ENCODE results near the gene TEX264. TPM values are rescaled to one million over a fixed set of nuclear protein-coding genes. Genes with fewer than 3 reads are reported as not detected.

Gene TEX264
- total RNA-seq, 1 donor from 2014 or later: 34.7 TPM

GRCh38 chr3:51671734-51672475 is 853 bp downstream of the TEX264 start:
- peak; percentile 87 for DNase-seq
- intact Hi-C loops (cut with DNase I): no loop called here

GRCh38 chr3:51673181-51673801 is 2.2 kb downstream of the TEX264 start:
- DNase-seq (no peak), ATAC-seq (ENCODE audit: poor library complexity) (no peak)
- intact Hi-C loops (cut with DNase I): no loop called here

More at GRCh38 chr3:51671734-51672475, 853 bp downstream of the TEX264 start:
- peak; percentile 78 for ATAC-seq (ENCODE audit: poor library complexity)

GRCh38 chr3:51673802-51674654 is 3.0 kb downstream of the TEX264 start:
- intact Hi-C loops (cut with DNase I): no loop called here
- ATAC-seq (ENCODE audit: poor library complexity): no peak
- no peak for DNase-seq

- DNase-seq (no peak), ATAC-seq (ENCODE audit: poor library complexity) (no peak)
- intact Hi-C loops (cut with DNase I): no loop called here
Measured at GRCh38 chr3:51675201-51675611, 4.2 kb downstream of the TEX264 start.

- intact Hi-C loops (cut with DNase I): no loop called here
- no peak for DNase-seq
Measured at GRCh38 chr3:51676102-51676640, 5.1 kb downstream of the TEX264 start.

GRCh38 chr3:51677358-51677757 is 6.3 kb downstream of the TEX264 start:
- DNase-seq: no peak
- intact Hi-C loops (cut with DNase I): no loop called here
- ATAC-seq (ENCODE audit: poor library complexity): no peak

More at GRCh38 chr3:51676102-51676640, 5.1 kb downstream of the TEX264 start:
- no peak for ATAC-seq (ENCODE audit: poor library complexity)

- no peak for DNase-seq
- intact Hi-C loops (cut with DNase I): no loop called here
- no peak for ATAC-seq (ENCODE audit: poor library complexity)
Measured at GRCh38 chr3:51678186-51678585, 7.1 kb downstream of the TEX264 start.

GRCh38 chr3:51678641-51679040 is 7.6 kb downstream of the TEX264 start:
- ATAC-seq (ENCODE audit: poor library complexity): no peak
- intact Hi-C loops (cut with DNase I): no loop called here
- DNase-seq: no peak

GRCh38 chr3:51679318-51679717 is 8.3 kb downstream of the TEX264 start:
- DNase-seq (no peak), ATAC-seq (ENCODE audit: poor library complexity) (no peak)

GRCh38 chr3:51679777-51680176 is 8.7 kb downstream of the TEX264 start:
- DNase-seq: no peak
- intact Hi-C loops (cut with DNase I): loop anchor here (10.0 kb wide), 1 partner anchor 295 kb away; the partner anchor contains the start of gene MANF
- no peak for ATAC-seq (ENCODE audit: poor library complexity)

More at GRCh38 chr3:51679318-51679717, 8.3 kb downstream of the TEX264 start:
- intact Hi-C loops (cut with DNase I): no loop called here

GRCh38 chr3:51680196-51680595 is 9.1 kb downstream of the TEX264 start:
- DNase-seq (no peak), ATAC-seq (ENCODE audit: poor library complexity) (no peak)
- intact Hi-C loops (cut with DNase I): loop anchor here (10.0 kb wide), 1 partner anchor 295 kb away; the partner anchor contains the start of gene MANF

- no peak for DNase-seq
- ATAC-seq (ENCODE audit: poor library complexity): no peak
- intact Hi-C loops (cut with DNase I): loop anchor here (10.0 kb wide), 1 partner anchor 296 kb away; the partner anchor contains the start of gene MANF
Measured at GRCh38 chr3:51680663-51681230, 9.7 kb downstream of the TEX264 start.

- ATAC-seq (ENCODE audit: poor library complexity) (peak; percentile 60), DNase-seq (peak; percentile 62)
- intact Hi-C loops (cut with DNase I): loop anchor here (10.0 kb wide), 1 partner anchor 297 kb away; the partner anchor contains the start of gene MANF
Measured at GRCh38 chr3:51681453-51681852, 10.4 kb downstream of the TEX264 start.

- intact Hi-C loops (cut with DNase I): loop anchor here (10.0 kb wide), 1 partner anchor 297 kb away; the partner anchor contains the start of gene MANF
- peak; percentile 59 for DNase-seq
- ATAC-seq (ENCODE audit: poor library complexity): peak; percentile 85
Measured at GRCh38 chr3:51682079-51682478, 11.0 kb downstream of the TEX264 start.

- DNase-seq (no peak), ATAC-seq (ENCODE audit: poor library complexity) (no peak)
- intact Hi-C loops (cut with DNase I): loop anchor here (10.0 kb wide), 1 partner anchor 298 kb away; the partner anchor contains the start of gene MANF
Measured at GRCh38 chr3:51682526-51682925, 11.5 kb downstream of the TEX264 start.

GRCh38 chr3:51683566-51683965 is 12.5 kb downstream of the TEX264 start:
- intact Hi-C loops (cut with DNase I): loop anchor here (10.0 kb wide), 1 partner anchor 299 kb away; the partner anchor contains the start of gene MANF
- no peak for ATAC-seq (ENCODE audit: poor library complexity)
- DNase-seq: no peak

GRCh38 chr3:51684971-51685751 is 14.1 kb downstream of the TEX264 start:
- intact Hi-C loops (cut with DNase I): loop anchor here (10.0 kb wide), 1 partner anchor 300 kb away; the partner anchor contains the start of gene MANF
- DNase-seq (no peak), ATAC-seq (ENCODE audit: poor library complexity) (no peak)
